OCI-LY3 (cell line): ENCODE results near the gene ESPN.
A peak's percentile ranks its signal among the peaks of the same experiment; 100 is the strongest.
"Not testable (repeated sequence)": the region's sequence is repeated elsewhere in the genome, so short reads cannot be mapped to it uniquely, and the experiment has no call there.

Source experiments
- H2AFZ ChIP-seq: fragments of 200-600, 300-600 bp; shearing (Covaris generic); 2 replicates; pipeline ENCODE4 v1.6.0; 2014; ENCODE audit warnings: antibody characterized with exemption, low read depth, low read length
- H3K27ac ChIP-seq: fragments of 200-600, 300-600 bp; sonication (generic); 2 replicates; pipeline ENCODE4 v1.5.1; 2014; ENCODE audit warnings: mild to moderate bottlenecking, low read length, moderate library complexity, mixed read lengths
- H3K27me3 ChIP-seq: fragments of 200-600, 300-600 bp; sonication (generic); 2 replicates; pipeline ENCODE4 v1.6.1; 2014; ENCODE audit warnings: low read depth, low read length, mixed read lengths
- H3K36me3 ChIP-seq: fragments of 200-600, 300-600 bp; sonication (generic); replicated peaks from 2 replicates; pipeline ENCODE3; 2014; ENCODE audit warnings: low read depth, low read length, mixed read lengths
- H3K4me1 ChIP-seq: fragments of 300-600, 200-600 bp; sonication (generic); 2 replicates; pipeline ENCODE4 v1.6.1; 2014; ENCODE audit warnings: low read length, mixed read lengths
- H3K4me2 ChIP-seq: fragments of 200-600, 300-600 bp; sonication (generic); 2 replicates; pipeline ENCODE4 v1.6.1; 2014; ENCODE audit warnings: low read length, mixed read lengths
- H3K4me3 ChIP-seq: fragments of 300-600, 200-600 bp; sonication (generic); 2 replicates; pipeline ENCODE4 v1.5.1; 2014; ENCODE audit warnings: antibody characterized with exemption, mild to moderate bottlenecking, low read length, moderate library complexity
- H3K79me2 ChIP-seq: fragments of 300-600, 200-600 bp; shearing (Covaris generic); 2 replicates; pipeline ENCODE4 v1.6.1; 2014; ENCODE audit warnings: mild to moderate bottlenecking, low read length, mixed read lengths
- H3K9ac ChIP-seq: fragments of 300-600, 200-600 bp; shearing (Covaris generic); 2 replicates; pipeline ENCODE4 v1.6.0; 2014; ENCODE audit warnings: mild to moderate bottlenecking, low read length, moderate library complexity
- H3K9me3 ChIP-seq: fragments of 200-600, 300-600 bp; shearing (Covaris generic); 2 replicates; pipeline ENCODE4 v1.6.1; 2014; ENCODE audit warnings: low read length, mixed read lengths; ENCODE audit not compliant: insufficient read depth
- H4K20me1 ChIP-seq: fragments of 200-600, 300-600 bp; sonication (generic); 2 replicates; pipeline ENCODE4 v1.6.1; 2016; ENCODE audit warnings: low read length, mixed read lengths; ENCODE audit not compliant: insufficient read depth
- EZH2phosphoT487 ChIP-seq: fragments of 200-600 bp; shearing (Covaris generic); IDR thresholded peaks from 2 replicates; pipeline ENCODE4 v1.6.1; 2018; ENCODE audit warnings: antibody characterized with exemption, mixed run types, low read depth
- TF ChIP-seq, protein P1 (sequence below): fragments of 200-600, 300-600 bp; sonication (generic); IDR thresholded peaks from 2 replicates; pipeline ENCODE4 v1.5.1; 2014; ENCODE audit warnings: antibody characterized with exemption, low read length, low read depth

The ESPN gene

DNA sequence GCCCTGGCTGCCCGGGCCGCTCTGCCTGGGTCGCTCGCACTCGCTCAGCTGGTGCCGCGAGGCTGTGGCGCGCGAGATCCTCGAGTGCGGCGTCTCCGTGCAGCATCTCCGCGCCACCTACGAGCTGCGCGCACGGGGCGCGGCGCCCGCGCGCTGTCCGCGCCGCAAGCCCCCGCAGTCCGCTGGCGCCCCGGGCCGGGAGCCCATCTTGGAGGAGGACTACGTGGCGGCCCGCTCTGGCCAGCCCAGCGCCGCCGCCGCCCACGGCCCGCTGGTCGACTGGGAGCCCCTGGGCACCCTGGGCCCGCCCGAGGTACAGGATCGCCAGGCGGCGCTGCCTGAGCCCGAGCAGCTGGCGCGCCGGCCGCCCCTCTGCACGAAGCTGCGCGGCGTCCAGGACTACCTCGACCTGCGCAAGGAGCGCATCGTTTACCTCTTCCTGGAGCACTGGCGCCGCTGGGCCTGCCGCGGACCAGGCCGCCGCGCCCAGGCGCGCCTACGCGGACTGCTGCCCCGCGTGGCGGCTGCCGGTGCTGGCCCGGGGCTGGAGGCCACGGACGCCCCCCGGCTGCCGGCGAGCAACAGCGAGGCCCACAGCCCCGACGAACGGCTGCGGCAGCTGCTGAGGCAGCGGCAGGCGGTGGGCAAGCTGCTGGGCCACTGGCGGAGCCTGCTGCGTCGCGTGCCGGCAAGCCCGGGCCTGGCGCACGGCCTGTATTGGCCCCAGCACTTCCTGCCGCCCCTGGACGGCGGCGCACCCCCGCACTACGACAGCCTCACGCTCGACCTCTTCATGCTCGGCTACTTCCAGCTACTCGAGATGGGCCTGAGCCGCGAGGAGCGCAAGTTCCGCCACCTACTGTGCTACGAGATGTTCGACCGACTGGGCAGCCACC is 30.5 kb downstream of the ESPN start:
- H3K9ac ChIP-seq: no peak overlapping the region

DNA sequence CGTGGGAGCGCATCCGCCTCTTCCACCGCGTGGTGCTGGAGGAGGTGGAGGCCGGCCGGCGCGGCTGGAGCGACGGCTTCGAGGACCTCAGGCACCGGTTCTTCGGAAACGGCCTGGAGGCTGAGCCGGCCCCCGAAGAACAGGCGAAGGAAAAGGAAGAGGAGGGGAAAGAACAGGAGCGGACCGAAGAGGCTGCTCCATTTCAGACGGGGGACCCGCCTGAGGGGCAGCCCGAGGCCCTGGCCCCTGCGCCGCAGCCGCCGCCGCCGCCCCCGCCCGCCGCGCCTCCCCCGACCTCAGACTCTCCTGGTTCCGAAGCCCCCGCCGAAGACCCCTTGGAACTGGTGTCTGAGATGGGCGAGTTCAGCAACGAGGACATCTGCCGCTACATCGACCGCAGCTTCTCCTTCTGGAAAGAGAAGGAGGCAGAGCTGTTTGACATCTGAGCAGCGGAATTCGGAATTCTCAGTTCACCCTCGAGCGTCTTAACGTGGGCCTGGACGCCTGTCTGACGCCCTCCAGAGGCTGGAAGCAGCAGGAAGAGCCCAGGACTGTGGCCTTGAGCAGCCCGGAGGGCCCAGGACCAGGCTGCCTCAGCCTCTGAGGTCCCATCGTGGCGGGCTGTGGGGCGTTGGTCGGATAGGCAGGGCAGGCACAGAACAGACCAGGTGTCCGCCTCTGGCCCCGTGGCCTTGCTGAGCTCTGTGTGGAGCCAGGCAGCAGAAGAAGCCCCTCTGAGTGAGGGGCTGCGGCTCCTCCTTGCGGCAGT is 31.4 kb downstream of the ESPN start:
- H3K27me3 ChIP-seq: not testable (repeated sequence)

More for the DNA sequence above, 30.5 kb downstream of the ESPN start:
- no peaks in the 10 kb centered on the region for H3K4me1 ChIP-seq
- no peak overlapping the region for H3K4me2 ChIP-seq
- H3K4me3 ChIP-seq: no peak overlapping the region
- H3K9me3 ChIP-seq: no peaks in the 10 kb centered on the region
- H3K27ac ChIP-seq: no peak overlapping the region
- H4K20me1 ChIP-seq: no peaks in the 10 kb centered on the region
- H3K36me3 ChIP-seq: no peaks in the 10 kb centered on the region
- H3K79me2 ChIP-seq: no peaks in the 10 kb centered on the region
- H3K27me3 ChIP-seq: 0 out of 2 replicates have a peak, but pooled peaks cover 3% of the 10 kb centered on the region
- no peak for TF ChIP-seq EZH2phosphoT487
- TF ChIP-seq, protein P1, sequence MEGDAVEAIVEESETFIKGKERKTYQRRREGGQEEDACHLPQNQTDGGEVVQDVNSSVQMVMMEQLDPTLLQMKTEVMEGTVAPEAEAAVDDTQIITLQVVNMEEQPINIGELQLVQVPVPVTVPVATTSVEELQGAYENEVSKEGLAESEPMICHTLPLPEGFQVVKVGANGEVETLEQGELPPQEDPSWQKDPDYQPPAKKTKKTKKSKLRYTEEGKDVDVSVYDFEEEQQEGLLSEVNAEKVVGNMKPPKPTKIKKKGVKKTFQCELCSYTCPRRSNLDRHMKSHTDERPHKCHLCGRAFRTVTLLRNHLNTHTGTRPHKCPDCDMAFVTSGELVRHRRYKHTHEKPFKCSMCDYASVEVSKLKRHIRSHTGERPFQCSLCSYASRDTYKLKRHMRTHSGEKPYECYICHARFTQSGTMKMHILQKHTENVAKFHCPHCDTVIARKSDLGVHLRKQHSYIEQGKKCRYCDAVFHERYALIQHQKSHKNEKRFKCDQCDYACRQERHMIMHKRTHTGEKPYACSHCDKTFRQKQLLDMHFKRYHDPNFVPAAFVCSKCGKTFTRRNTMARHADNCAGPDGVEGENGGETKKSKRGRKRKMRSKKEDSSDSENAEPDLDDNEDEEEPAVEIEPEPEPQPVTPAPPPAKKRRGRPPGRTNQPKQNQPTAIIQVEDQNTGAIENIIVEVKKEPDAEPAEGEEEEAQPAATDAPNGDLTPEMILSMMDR: no peak
- H2AFZ ChIP-seq: no peak overlapping the region

DNA sequence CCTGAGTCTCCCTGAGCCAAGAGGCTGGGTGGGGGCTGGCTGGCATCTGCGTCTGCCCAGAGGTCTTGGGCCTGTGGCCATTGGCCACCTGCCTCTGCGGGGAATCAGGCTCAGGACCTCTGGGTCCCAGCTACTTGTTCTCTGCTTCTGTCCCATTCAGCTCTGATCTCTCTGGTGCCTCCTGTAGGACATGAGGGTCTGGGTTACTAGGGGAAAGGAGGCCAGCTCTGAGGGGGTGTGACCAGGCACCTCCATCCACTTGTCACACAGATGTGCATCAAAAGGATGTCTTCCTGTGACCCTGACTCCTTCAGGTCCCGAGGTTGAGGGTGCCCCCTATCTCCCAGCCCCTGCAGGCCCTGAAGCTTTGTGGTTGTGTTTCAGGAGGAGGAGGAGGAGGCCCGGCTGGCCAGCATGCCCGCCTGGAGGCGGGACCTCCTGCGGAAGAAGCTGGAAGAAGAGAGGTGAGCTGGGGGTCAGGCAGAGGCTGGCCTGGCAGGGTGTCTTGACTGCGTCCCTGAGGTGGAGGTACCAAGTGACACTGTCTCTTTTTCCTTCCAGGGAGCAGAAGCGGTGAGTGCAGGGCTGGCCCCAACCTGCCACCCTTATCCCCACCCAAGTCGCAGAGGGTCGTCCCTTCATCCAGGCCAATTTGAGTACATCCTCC is 32.4 kb downstream of the ESPN start:
- no peak overlapping the region for H3K4me2 ChIP-seq
- no peaks in the 10 kb centered on the region for H3K27me3 ChIP-seq
- no peaks in the 10 kb centered on the region for H4K20me1 ChIP-seq
- TF ChIP-seq, protein P1: no peak
- no peak for TF ChIP-seq EZH2phosphoT487
- no peak overlapping the region for H2AFZ ChIP-seq
- H3K4me1 ChIP-seq: 0 out of 2 replicates have a peak, but pooled peaks cover 6% of the 10 kb centered on the region
- H3K36me3 ChIP-seq: no peaks in the 10 kb centered on the region
- no peaks in the 10 kb centered on the region for H3K79me2 ChIP-seq
- no peak overlapping the region for H3K9ac ChIP-seq
- no peaks in the 10 kb centered on the region for H3K9me3 ChIP-seq
- H3K4me3 ChIP-seq: no peak overlapping the region
- no peak overlapping the region for H3K27ac ChIP-seq

More for the DNA sequence above, 31.4 kb downstream of the ESPN start:
- not testable (repeated sequence) for H2AFZ ChIP-seq, H3K4me3 ChIP-seq, H3K36me3 ChIP-seq, H3K9ac ChIP-seq, H3K27ac ChIP-seq, H3K9me3 ChIP-seq, H4K20me1 ChIP-seq, H3K4me2 ChIP-seq, H3K79me2 ChIP-seq, H3K4me1 ChIP-seq

DNA sequence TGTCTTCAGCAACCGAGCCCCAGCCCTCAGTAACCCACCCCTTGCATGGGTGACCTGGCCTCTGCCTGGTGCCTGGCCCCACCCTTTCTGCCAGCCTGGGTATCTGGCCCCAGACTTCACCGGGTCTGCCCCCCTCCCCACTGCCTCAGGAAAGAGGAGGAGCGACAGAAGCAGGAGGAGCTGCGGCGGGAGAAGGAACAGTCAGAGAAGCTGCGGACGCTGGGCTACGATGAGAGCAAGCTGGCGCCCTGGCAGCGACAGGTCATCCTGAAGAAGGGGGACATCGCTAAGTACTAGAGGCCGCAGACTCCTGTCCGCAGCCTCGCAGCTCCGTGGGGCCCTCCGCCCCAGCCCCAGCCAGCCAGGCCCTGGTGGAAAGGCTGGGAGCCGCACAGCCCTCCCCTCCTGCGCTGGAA is 35.3 kb downstream of the ESPN start:
- no peak overlapping the region for H2AFZ ChIP-seq
- 0 out of 2 replicates have a peak, but pooled peaks cover 6% of the 10 kb centered on the region for H3K4me1 ChIP-seq
- no peaks in the 10 kb centered on the region for H3K9me3 ChIP-seq
- no peaks in the 10 kb centered on the region for H3K79me2 ChIP-seq
- no peak overlapping the region for H3K9ac ChIP-seq
- H3K4me3 ChIP-seq: no peak overlapping the region
- no peaks in the 10 kb centered on the region for H3K36me3 ChIP-seq
- no peak for TF ChIP-seq EZH2phosphoT487
- TF ChIP-seq, protein P1: no peak
- H3K27ac ChIP-seq: no peak overlapping the region
- H3K27me3 ChIP-seq: no peaks in the 10 kb centered on the region
- H4K20me1 ChIP-seq: no peaks in the 10 kb centered on the region
- peak overlapping the region; percentile 62 for H3K4me2 ChIP-seq
